Lower leg skin (tissue), 4 donors: ENCODE measurements around the gene GPATCH1. TPM values are rescaled to one million over a fixed set of nuclear protein-coding genes. Genes with fewer than 3 reads are reported as not detected.
"Not testable (repeated sequence)": the region's sequence is repeated elsewhere in the genome, so short reads cannot be mapped to it uniquely, and the experiment has no call there.

Source experiments
- DNase-seq, 2 donors: peaks; one replicate each; pipeline ENCODE4 v3.0.0-alpha.2; 2019; ENCODE audit warnings: low spot score in 2 of 2
- H3K4me3 ChIP-seq: fragments of 200-600 bp; sonication (generic); 2 replicates; pipeline ENCODE4 v1.5.1; 2017; ENCODE audit warnings: mild to moderate bottlenecking, low read depth; ENCODE audit not compliant: poor library complexity, severe bottlenecking
- CTCF ChIP-seq, 3 donors: fragments of 450-650 bp; IDR thresholded peaks; one replicate each; pipeline ENCODE4 v1.5.1; 2016; ENCODE audit warnings: antibody characterized with exemption in 3 of 3, mild to moderate bottlenecking in 3 of 3, moderate library complexity in 2 of 3
- POLR2A ChIP-seq, 2 donors: fragments of 450-650 bp; IDR thresholded peaks; one replicate each; pipeline ENCODE4 v1.6.1; 2016 to 2017; ENCODE audit warnings: antibody characterized with exemption in 2 of 2, mild to moderate bottlenecking in 1 of 2, moderate library complexity in 1 of 2
- WGBS, 2 donors: methylation state at CpG; one replicate each; pipeline ENCODE4 v1.1.5; 2018; 5-methylcytosine and 5-hydroxymethylcytosine counted together
- intact Hi-C: fragments of 100-400 bp; cut with DNase I; formaldehyde crosslinking; loops from one replicate; pipeline ENCODE4 v1.15.0; 2023; ENCODE audit warnings: low total_unique reads
- total RNA-seq, 4 donors: library from RNA; depleted of rRNA; stranded (reverse); fragments of >200 nt; gene quantifications; one replicate each; pipeline ENCODE4 v1.1.0, GENCODE V29; 2016

Gene GPATCH1
- total RNA-seq, 4 donors from 2014 or later = 7.0 to 14.6 (median 8.7) TPM

- no peak for DNase-seq
- H3K4me3 ChIP-seq = no peak overlapping the region
- 84 to 96% methylated on average over 8 of the region's 8 CpGs for WGBS, 2 donors
- intact Hi-C loops = no loop called here
- TF ChIP-seq CTCF (IDR thresholded peaks at IDR 0.05) (no peak), POLR2A (IDR thresholded peaks at IDR 0.05) (no peak)
These were observed 78.9 kb downstream of the GPATCH1 start for GRCh38 chr19:33159893-33160292.

- intact Hi-C loops = no loop called here
- DNase-seq = no peak
- WGBS, 2 donors = 57 to 91% methylated on average over 4 of the region's 4 CpGs
- no peak for TF ChIP-seq CTCF (IDR thresholded peaks at IDR 0.05)
- TF ChIP-seq POLR2A (IDR thresholded peaks at IDR 0.05) = no peak
- H3K4me3 ChIP-seq = no peak overlapping the region
These were observed 80.2 kb downstream of the GPATCH1 start for GRCh38 chr19:33161201-33161600.

GRCh38 chr19:33163481-33163880, 82.5 kb downstream of the GPATCH1 start:
- 72 to 89% methylated on average over 6 of the region's 6 CpGs for WGBS, 2 donors
- no peak for TF ChIP-seq POLR2A (IDR thresholded peaks at IDR 0.05)
- no peak for TF ChIP-seq CTCF (IDR thresholded peaks at IDR 0.05)
- intact Hi-C loops = no loop called here
- no peak overlapping the region for H3K4me3 ChIP-seq
- no peak for DNase-seq

- intact Hi-C loops, DNase-seq, H3K4me3 ChIP-seq: not testable (repeated sequence)
- 59 to 77% methylated on average over 6 of the region's 6 CpGs for WGBS, 2 donors
These were observed 85.1 kb downstream of the GPATCH1 start for GRCh38 chr19:33166037-33166436.

GRCh38 chr19:33167438-33167837, 86.5 kb downstream of the GPATCH1 start:
- 91 to 100% methylated on average over 1 of the region's 1 CpG for WGBS, 2 donors
- intact Hi-C loops = no loop called here
- no peak for TF ChIP-seq POLR2A (IDR thresholded peaks at IDR 0.05)
- TF ChIP-seq CTCF (IDR thresholded peaks at IDR 0.05) = no peak
- no peak for DNase-seq
- no peak overlapping the region for H3K4me3 ChIP-seq

GRCh38 chr19:33168528-33168927, 87.5 kb downstream of the GPATCH1 start:
- WGBS, 2 donors = 82 to 93% methylated on average over 1 of the region's 1 CpG
- TF ChIP-seq POLR2A (IDR thresholded peaks at IDR 0.05) = no peak
- no peak for TF ChIP-seq CTCF (IDR thresholded peaks at IDR 0.05)

More at GRCh38 chr19:33168528-33168927, 87.5 kb downstream of the GPATCH1 start:
- DNase-seq = no peak
- intact Hi-C loops = no loop called here
- H3K4me3 ChIP-seq = no peak overlapping the region
